ENCODE data around the gene PARVB.

DNA sequence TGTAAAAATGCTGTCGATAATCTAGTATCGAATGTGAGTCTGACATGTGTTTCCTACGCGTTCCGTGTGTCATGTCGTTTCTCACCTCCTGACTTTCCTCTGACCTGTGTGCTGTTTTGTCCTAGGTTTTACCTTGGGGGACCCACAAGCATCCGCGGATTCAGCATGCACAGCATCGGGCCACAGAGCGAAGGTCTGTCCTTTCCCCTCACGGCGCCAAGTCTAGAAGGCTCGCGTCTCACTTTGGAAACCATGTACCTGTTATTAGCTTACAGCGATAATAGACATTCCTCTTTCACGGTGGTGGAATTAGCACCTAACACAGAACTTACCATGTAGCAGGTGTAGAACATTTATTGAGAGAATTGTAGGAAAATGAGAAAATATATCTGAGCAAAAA lies 40.3 kb upstream of the PARVB start:
- TF ChIP-seq, protein P1, sequence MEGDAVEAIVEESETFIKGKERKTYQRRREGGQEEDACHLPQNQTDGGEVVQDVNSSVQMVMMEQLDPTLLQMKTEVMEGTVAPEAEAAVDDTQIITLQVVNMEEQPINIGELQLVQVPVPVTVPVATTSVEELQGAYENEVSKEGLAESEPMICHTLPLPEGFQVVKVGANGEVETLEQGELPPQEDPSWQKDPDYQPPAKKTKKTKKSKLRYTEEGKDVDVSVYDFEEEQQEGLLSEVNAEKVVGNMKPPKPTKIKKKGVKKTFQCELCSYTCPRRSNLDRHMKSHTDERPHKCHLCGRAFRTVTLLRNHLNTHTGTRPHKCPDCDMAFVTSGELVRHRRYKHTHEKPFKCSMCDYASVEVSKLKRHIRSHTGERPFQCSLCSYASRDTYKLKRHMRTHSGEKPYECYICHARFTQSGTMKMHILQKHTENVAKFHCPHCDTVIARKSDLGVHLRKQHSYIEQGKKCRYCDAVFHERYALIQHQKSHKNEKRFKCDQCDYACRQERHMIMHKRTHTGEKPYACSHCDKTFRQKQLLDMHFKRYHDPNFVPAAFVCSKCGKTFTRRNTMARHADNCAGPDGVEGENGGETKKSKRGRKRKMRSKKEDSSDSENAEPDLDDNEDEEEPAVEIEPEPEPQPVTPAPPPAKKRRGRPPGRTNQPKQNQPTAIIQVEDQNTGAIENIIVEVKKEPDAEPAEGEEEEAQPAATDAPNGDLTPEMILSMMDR (IDR thresholded peaks at IDR 0.05) = no peak
- TF ChIP-seq POLR2A (IDR thresholded peaks at IDR 0.05) = no peak
